Measurements from ENCODE around the gene JAZF1. TPM values are rescaled to one million over a fixed set of nuclear protein-coding genes. Genes with fewer than 3 reads are reported as not detected.
"Not testable (repeated sequence)": the region's sequence is repeated elsewhere in the genome, so short reads cannot be mapped to it uniquely, and the experiment has no call there.

JAZF1 gene
- total and polyA plus RNA-seq, 4 experiments from 2014 or later = 3.7 to 8.3 (median 4.7) TPM

- POLR2A ChIA-PET (ENCODE audit: partially characterized antibody); CTCF ChIA-PET (ENCODE audit: partially characterized antibody): not testable (repeated sequence)
Observed at GRCh38 chr7:28014340-28014739, 166.3 kb downstream of the JAZF1 start.

DNA sequence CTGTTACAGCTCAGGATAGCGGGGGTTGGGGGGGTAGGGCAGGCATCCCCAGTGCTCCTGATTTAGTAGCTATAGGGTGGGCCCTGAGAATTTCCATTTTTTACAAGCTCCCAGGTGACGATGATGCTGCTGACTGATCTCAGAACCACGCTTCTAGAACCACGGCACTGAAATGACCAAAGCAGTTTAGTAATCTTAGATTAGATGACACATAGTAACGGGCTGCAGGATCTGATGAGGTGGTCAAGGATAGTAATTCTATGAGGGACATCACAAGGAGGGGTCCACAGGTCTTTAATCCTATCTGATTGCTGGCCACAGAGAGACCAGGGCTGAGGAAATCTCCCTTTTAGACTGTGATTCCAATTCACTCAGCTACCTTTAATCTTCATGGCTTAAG is 167.2 kb downstream of the JAZF1 start:
- Histone ChIP-seq H3K4me1 (ENCODE audit: insufficient read depth, low read length) (no peaks in the 10 kb centered on the region), H3K4me3 (ENCODE audit: low read length in 2 of 2) (no peak overlapping the region), H3K27me3 (ENCODE audit: insufficient read depth, low read length) (no peaks in the 10 kb centered on the region), H3K36me3 (ENCODE audit: insufficient read depth, low read length) (no peaks in the 10 kb centered on the region), H3K9me3 (ENCODE audit: control insufficient read depth in 1 of 2, low read length in 2 of 2) (peaks cover 0 to 3% of the 10 kb centered on the region in 2 donors), H3K27ac (ENCODE audit: low read depth, low read length) (no peak overlapping the region)
- POLR2A ChIA-PET (ENCODE audit: partially characterized antibody) = no interaction called here
- Mint-ChIP-seq H3K9me3 (peaks cover 2 to 6% (median 3%) of the 10 kb centered on the region in 8 donors), H3K36me3 (peaks cover 6 to 18% of the 10 kb centered on the region in 2 donors), H3K27me3 (no peaks in the 10 kb centered on the region), H3K4me3 (no peak overlapping the region), H3K27ac (peak overlapping the region in 1 of 7 donors; percentile 14), H3K4me1 (peaks cover 0 to 21% (median 9%) of the 10 kb centered on the region in 4 donors)
- DNase-seq = no peak
- intact Hi-C loops (cut with micrococcal nuclease) = no loop called here
- CTCF ChIA-PET (ENCODE audit: partially characterized antibody) = interaction anchor here (0.6 kb wide), 1 partner anchor 100 kb away, joined by 3 read pairs; no protein-coding TSS in a partner anchor

More at GRCh38 chr7:28014340-28014739, 166.3 kb downstream of the JAZF1 start:
- DNase-seq; H3K4me3 ChIP-seq (ENCODE audit: low read length in 2 of 2); H3K27me3 Mint-ChIP-seq; H3K36me3 ChIP-seq (ENCODE audit: insufficient read depth, low read length); H3K4me3 Mint-ChIP-seq; H3K4me1 ChIP-seq (ENCODE audit: insufficient read depth, low read length); H3K9me3 Mint-ChIP-seq; H3K27me3 ChIP-seq (ENCODE audit: insufficient read depth, low read length); H3K9me3 ChIP-seq (ENCODE audit: control insufficient read depth in 1 of 2, low read length in 2 of 2); intact Hi-C loops (cut with micrococcal nuclease); H3K27ac ChIP-seq (ENCODE audit: low read depth, low read length): not testable (repeated sequence)
- Mint-ChIP-seq H3K4me1 (peaks cover 0 to 18% (median 9%) of the 10 kb centered on the region in 4 donors), H3K27ac (peak overlapping the region in 1 of 7 donors; percentile 72), H3K36me3 (peaks cover 6 to 18% of the 10 kb centered on the region in 2 donors)

DNA sequence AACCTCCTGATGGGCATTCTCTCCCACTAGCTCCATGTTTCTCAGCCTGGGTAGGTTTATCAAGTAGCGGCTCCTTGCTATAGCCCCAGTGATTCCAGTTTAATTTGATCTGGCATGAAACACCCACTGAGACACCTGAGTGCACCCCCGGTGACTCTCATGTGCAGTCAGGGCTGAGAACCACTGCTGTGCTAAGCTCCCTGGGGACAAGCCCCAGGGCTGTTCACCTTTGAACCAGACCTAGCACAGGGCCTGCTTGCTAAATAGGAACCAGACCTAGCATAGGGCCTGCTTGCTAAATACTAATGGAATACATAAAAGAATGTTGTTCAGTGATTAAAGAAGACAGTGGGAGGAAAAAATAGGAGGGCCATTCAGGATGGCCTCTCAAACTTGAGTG is 167.6 kb downstream of the JAZF1 start:
- ChIA-PET CTCF (ENCODE audit: partially characterized antibody) (no interaction called here), POLR2A (ENCODE audit: partially characterized antibody) (no interaction called here)
- Mint-ChIP-seq H3K4me3 (peak overlapping the region in 1 of 8 donors; percentile 25), H3K4me1 (peaks cover 0 to 23% (median 10%) of the 10 kb centered on the region in 4 donors), H3K27me3 (no peaks in the 10 kb centered on the region), H3K36me3 (peaks cover 6 to 18% of the 10 kb centered on the region in 2 donors), H3K9me3 (peaks cover 2 to 6% (median 3%) of the 10 kb centered on the region in 8 donors), H3K27ac (no peak overlapping the region)
- no peaks in the 10 kb centered on the region for H3K4me1 ChIP-seq (ENCODE audit: insufficient read depth, low read length)
- intact Hi-C loops (cut with micrococcal nuclease) = no loop called here
- no peaks in the 10 kb centered on the region for H3K27me3 ChIP-seq (ENCODE audit: insufficient read depth, low read length)
- H3K9me3 ChIP-seq (ENCODE audit: control insufficient read depth in 1 of 2, low read length in 2 of 2) = peaks cover 0 to 3% of the 10 kb centered on the region in 2 donors
- no peaks in the 10 kb centered on the region for H3K36me3 ChIP-seq (ENCODE audit: insufficient read depth, low read length)
- H3K27ac ChIP-seq (ENCODE audit: low read depth, low read length) = no peak overlapping the region
- no peak overlapping the region for H3K4me3 ChIP-seq (ENCODE audit: low read length in 2 of 2)
- no peak for DNase-seq

DNA sequence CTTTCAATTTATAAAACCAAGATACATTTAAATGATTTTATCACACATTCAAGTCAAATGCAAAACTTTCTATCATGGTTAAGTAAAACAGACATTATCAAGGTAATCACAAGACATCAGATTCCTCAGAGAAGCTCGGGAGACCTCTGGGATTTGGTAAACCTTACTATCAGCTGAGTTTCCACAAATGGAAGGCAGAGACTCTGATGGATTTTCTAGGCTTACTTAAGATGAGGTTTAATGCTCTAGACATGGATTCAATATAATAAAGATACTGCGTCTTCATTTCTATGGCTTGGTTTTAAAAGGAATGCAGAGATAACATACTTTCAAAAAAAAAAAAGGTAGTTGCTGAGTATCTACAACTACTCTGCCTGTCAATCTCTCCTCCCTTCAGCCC is 171.7 kb downstream of the JAZF1 start:
- Histone ChIP-seq H3K27ac (ENCODE audit: low read depth, low read length) (no peak overlapping the region), H3K9me3 (ENCODE audit: control insufficient read depth in 1 of 2, low read length in 2 of 2) (no peaks in the 10 kb centered on the region), H3K4me3 (ENCODE audit: low read length in 2 of 2) (no peak overlapping the region), H3K27me3 (ENCODE audit: insufficient read depth, low read length) (no peaks in the 10 kb centered on the region), H3K36me3 (ENCODE audit: insufficient read depth, low read length) (no peaks in the 10 kb centered on the region), H3K4me1 (ENCODE audit: insufficient read depth, low read length) (peaks cover 6% of the 10 kb centered on the region)
- Mint-ChIP-seq H3K9me3 (no peaks in the 10 kb centered on the region), H3K27me3 (no peaks in the 10 kb centered on the region), H3K4me1 (peaks cover 10 to 21% (median 15%) of the 10 kb centered on the region in 4 donors), H3K36me3 (peaks cover 4 to 13% of the 10 kb centered on the region in 2 donors), H3K4me3 (no peak overlapping the region), H3K27ac (peak overlapping the region in 1 of 7 donors; percentile 1)
- POLR2A ChIA-PET (ENCODE audit: partially characterized antibody) = no interaction called here
- intact Hi-C loops (cut with micrococcal nuclease) = no loop called here
- DNase-seq = no peak
- CTCF ChIA-PET (ENCODE audit: partially characterized antibody) = interaction anchor here (0.7 kb wide), 1 partner anchor 11 kb away, joined by 3 read pairs; no protein-coding TSS in a partner anchor

- Histone ChIP-seq H3K36me3 (ENCODE audit: insufficient read depth, low read length) (no peaks in the 10 kb centered on the region), H3K9me3 (ENCODE audit: control insufficient read depth in 1 of 2, low read length in 2 of 2) (no peaks in the 10 kb centered on the region), H3K4me3 (ENCODE audit: low read length in 2 of 2) (no peak overlapping the region), H3K27me3 (ENCODE audit: insufficient read depth, low read length) (no peaks in the 10 kb centered on the region), H3K4me1 (ENCODE audit: insufficient read depth, low read length) (peaks cover 6% of the 10 kb centered on the region), H3K27ac (ENCODE audit: low read depth, low read length) (no peak overlapping the region)
- peaks cover 10 to 22% (median 15%) of the 10 kb centered on the region in 4 donors for H3K4me1 Mint-ChIP-seq
- POLR2A ChIA-PET (ENCODE audit: partially characterized antibody) = no interaction called here
- H3K36me3 Mint-ChIP-seq = peaks cover 4 to 9% of the 10 kb centered on the region in 2 donors
- CTCF ChIA-PET (ENCODE audit: partially characterized antibody) = interaction anchor here (0.7 kb wide), 1 partner anchor 11 kb away, joined by 3 read pairs; no protein-coding TSS in a partner anchor
- H3K27me3 Mint-ChIP-seq = no peaks in the 10 kb centered on the region
- no peak overlapping the region for H3K4me3 Mint-ChIP-seq
- H3K27ac Mint-ChIP-seq = no peak overlapping the region
- no peaks in the 10 kb centered on the region for H3K9me3 Mint-ChIP-seq
- intact Hi-C loops (cut with micrococcal nuclease) = no loop called here
- no peak for DNase-seq
Observed at GRCh38 chr7:28008171-28008570, 172.4 kb downstream of the JAZF1 start.

GRCh38 chr7:28006491-28006890 is 174.1 kb downstream of the JAZF1 start:
- Histone ChIP-seq H3K4me1 (ENCODE audit: insufficient read depth, low read length) (peaks cover 6% of the 10 kb centered on the region), H3K27me3 (ENCODE audit: insufficient read depth, low read length) (no peaks in the 10 kb centered on the region), H3K4me3 (ENCODE audit: low read length in 2 of 2) (no peak overlapping the region), H3K36me3 (ENCODE audit: insufficient read depth, low read length) (no peaks in the 10 kb centered on the region), H3K27ac (ENCODE audit: low read depth, low read length) (no peak overlapping the region), H3K9me3 (ENCODE audit: control insufficient read depth in 1 of 2, low read length in 2 of 2) (no peaks in the 10 kb centered on the region)
- intact Hi-C loops (cut with micrococcal nuclease) = no loop called here
- Mint-ChIP-seq H3K36me3 (peaks cover 0 to 13% of the 10 kb centered on the region in 2 donors), H3K27ac (no peak overlapping the region), H3K4me1 (peaks cover 10 to 22% (median 16%) of the 10 kb centered on the region in 4 donors), H3K27me3 (no peaks in the 10 kb centered on the region), H3K4me3 (no peak overlapping the region), H3K9me3 (no peaks in the 10 kb centered on the region)
- POLR2A ChIA-PET (ENCODE audit: partially characterized antibody) = no interaction called here
- no peak for DNase-seq
- CTCF ChIA-PET (ENCODE audit: partially characterized antibody) = no interaction called here

GRCh38 chr7:28005847-28006231 is 174.8 kb downstream of the JAZF1 start:
- intact Hi-C loops (cut with micrococcal nuclease) = no loop called here
- CTCF ChIA-PET (ENCODE audit: partially characterized antibody) = no interaction called here
- Histone ChIP-seq H3K4me3 (ENCODE audit: low read length in 2 of 2) (no peak overlapping the region), H3K27me3 (ENCODE audit: insufficient read depth, low read length) (no peaks in the 10 kb centered on the region), H3K9me3 (ENCODE audit: control insufficient read depth in 1 of 2, low read length in 2 of 2) (no peaks in the 10 kb centered on the region), H3K36me3 (ENCODE audit: insufficient read depth, low read length) (no peaks in the 10 kb centered on the region), H3K4me1 (ENCODE audit: insufficient read depth, low read length) (peaks cover 6% of the 10 kb centered on the region), H3K27ac (ENCODE audit: low read depth, low read length) (no peak overlapping the region)
- no peak for DNase-seq
- Mint-ChIP-seq H3K27me3 (no peaks in the 10 kb centered on the region), H3K4me1 (peaks cover 10 to 22% (median 16%) of the 10 kb centered on the region in 4 donors), H3K9me3 (no peaks in the 10 kb centered on the region), H3K36me3 (peaks cover 0 to 13% of the 10 kb centered on the region in 2 donors), H3K27ac (peak overlapping the region in 1 of 7 donors; percentile 15), H3K4me3 (no peak overlapping the region)
- POLR2A ChIA-PET (ENCODE audit: partially characterized antibody) = interaction anchor here (0.6 kb wide), 1 partner anchor 342 kb away, joined by 4 read pairs; no protein-coding TSS in a partner anchor

Data from CD4-positive, alpha-beta memory T cell (primary cell).